ENCODE data around the gene DEPDC7.

DEPDC7 gene

DNA sequence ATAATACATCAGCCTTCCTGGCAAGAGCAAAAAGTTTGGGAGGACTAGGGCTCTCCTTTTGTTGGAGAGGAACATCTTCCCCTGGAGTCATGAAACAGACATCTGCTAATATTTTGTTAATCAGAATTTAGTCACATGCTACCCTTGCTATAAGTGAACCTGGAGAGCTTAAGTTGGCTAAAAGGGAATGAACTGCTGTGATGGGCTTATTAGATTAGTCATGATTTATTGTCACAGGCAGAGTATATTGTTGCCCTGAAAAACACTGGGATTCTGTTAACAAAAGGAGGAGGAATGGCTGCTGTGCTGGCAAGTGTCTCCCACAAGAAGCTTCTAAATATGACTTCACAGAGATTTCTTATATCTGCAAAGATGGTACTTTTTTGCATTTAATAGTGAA is 39.7 kb downstream of the DEPDC7 start:
- TF ChIP-seq FOXP2 (optimal IDR thresholded peaks at IDR 0.05; ENCODE audit: borderline replicate concordance, extremely low read depth, extremely low read length, insufficient read depth) (no peak), SIN3A (IDR thresholded peaks at IDR 0.05; ENCODE audit: borderline replicate concordance, insufficient read depth, low read length) (no peak), TAF1 (IDR thresholded peaks at IDR 0.05; ENCODE audit: borderline replicate concordance, insufficient read depth, low read length) (no peak), POLR2AphosphoS5 (IDR thresholded peaks at IDR 0.05; ENCODE audit: low read depth, low read length) (no peak)
- TF ChIP-seq, protein P1, sequence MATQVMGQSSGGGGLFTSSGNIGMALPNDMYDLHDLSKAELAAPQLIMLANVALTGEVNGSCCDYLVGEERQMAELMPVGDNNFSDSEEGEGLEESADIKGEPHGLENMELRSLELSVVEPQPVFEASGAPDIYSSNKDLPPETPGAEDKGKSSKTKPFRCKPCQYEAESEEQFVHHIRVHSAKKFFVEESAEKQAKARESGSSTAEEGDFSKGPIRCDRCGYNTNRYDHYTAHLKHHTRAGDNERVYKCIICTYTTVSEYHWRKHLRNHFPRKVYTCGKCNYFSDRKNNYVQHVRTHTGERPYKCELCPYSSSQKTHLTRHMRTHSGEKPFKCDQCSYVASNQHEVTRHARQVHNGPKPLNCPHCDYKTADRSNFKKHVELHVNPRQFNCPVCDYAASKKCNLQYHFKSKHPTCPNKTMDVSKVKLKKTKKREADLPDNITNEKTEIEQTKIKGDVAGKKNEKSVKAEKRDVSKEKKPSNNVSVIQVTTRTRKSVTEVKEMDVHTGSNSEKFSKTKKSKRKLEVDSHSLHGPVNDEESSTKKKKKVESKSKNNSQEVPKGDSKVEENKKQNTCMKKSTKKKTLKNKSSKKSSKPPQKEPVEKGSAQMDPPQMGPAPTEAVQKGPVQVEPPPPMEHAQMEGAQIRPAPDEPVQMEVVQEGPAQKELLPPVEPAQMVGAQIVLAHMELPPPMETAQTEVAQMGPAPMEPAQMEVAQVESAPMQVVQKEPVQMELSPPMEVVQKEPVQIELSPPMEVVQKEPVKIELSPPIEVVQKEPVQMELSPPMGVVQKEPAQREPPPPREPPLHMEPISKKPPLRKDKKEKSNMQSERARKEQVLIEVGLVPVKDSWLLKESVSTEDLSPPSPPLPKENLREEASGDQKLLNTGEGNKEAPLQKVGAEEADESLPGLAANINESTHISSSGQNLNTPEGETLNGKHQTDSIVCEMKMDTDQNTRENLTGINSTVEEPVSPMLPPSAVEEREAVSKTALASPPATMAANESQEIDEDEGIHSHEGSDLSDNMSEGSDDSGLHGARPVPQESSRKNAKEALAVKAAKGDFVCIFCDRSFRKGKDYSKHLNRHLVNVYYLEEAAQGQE (IDR thresholded peaks at IDR 0.05; ENCODE audit: insufficient read depth in 1 of 2, low read depth in 2 of 2, low read length in 2 of 2) = no peak

DNA sequence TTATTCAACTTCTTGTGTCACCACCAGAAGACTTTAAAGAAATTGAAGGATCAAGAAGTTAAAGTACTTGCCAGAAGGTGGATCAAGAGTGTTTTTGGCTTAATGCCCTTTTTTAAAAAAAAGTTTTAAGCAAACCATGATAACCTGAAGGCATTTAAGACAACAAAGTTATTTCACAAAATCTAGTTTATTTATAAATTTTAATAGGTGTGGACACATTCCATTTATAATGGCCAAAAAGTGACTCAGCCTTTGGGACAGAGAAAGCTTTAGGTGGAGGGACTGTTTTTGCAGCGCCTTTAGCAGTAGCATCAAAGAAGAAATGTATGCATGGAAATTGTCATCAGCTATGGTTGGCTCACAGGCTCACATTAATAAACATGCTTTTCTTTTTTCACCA is 41.6 kb downstream of the DEPDC7 start:
- TF ChIP-seq, protein P1 (IDR thresholded peaks at IDR 0.05; ENCODE audit: insufficient read depth in 1 of 2, low read depth in 2 of 2, low read length in 2 of 2) = no peak
- TF ChIP-seq TAF1 (IDR thresholded peaks at IDR 0.05; ENCODE audit: borderline replicate concordance, insufficient read depth, low read length) = no peak
- TF ChIP-seq SIN3A (IDR thresholded peaks at IDR 0.05; ENCODE audit: borderline replicate concordance, insufficient read depth, low read length) = no peak
- TF ChIP-seq FOXP2 (optimal IDR thresholded peaks at IDR 0.05; ENCODE audit: borderline replicate concordance, extremely low read depth, extremely low read length, insufficient read depth) = no peak
- TF ChIP-seq POLR2AphosphoS5 (IDR thresholded peaks at IDR 0.05; ENCODE audit: low read depth, low read length) = no peak

DNA sequence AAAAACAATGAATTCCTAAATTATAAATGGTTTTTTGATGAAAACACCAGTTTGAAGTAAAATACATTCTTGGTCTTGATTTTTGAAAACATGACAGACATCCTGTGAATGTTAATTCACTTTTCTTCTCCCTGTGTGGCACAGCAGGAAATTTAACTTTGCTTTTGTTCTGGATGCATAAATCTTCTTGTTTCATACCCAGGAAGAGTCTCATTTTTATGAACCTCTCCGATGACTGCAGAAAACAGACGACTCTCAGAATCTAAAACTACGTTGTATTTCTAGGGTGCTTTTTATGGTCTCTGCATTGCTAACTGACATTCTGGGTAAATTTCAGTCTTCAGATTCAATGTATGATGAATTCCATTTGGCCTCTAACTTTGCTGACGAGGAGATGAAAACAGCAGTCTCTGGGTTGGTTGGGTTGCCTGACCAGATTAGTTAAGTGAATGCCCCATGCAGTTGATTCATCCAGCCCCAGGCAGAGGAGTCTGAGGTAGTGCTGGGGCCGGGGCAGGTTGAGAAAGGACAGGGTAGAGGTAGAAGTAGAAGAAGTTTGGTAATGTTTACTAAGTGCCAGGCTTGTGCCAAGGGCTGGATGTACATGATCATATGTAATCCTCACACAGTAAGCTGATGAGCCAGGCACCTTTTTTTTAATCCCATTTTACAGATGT is 43.8 kb downstream of the DEPDC7 start:
- TF ChIP-seq FOXP2 (optimal IDR thresholded peaks at IDR 0.05; ENCODE audit: borderline replicate concordance, extremely low read depth, extremely low read length, insufficient read depth) = no peak
- no peak for TF ChIP-seq SIN3A (IDR thresholded peaks at IDR 0.05; ENCODE audit: borderline replicate concordance, insufficient read depth, low read length)
- TF ChIP-seq POLR2AphosphoS5 (IDR thresholded peaks at IDR 0.05; ENCODE audit: low read depth, low read length) = no peak
- no peak for TF ChIP-seq TAF1 (IDR thresholded peaks at IDR 0.05; ENCODE audit: borderline replicate concordance, insufficient read depth, low read length)

DNA sequence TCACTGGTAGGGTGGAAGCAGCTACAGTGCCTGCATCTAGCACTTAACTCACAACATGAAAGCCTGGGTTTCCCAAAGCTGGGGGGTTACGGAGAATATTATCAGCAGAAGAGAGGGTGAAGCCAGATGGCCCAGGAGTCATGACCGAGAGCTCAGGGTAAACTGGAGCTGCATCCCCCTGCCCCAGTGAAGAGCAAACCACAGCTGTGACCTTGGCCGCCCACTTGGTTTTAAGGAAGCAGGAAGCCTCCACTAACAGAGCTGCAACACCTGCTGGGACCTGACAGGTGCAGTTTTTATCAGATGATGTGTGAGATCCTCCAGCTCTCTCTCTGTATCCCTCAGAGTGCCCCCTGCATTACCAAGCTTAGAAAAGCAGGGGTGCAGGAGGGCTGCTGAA is 44.6 kb downstream of the DEPDC7 start:
- TF ChIP-seq TAF1 (IDR thresholded peaks at IDR 0.05; ENCODE audit: borderline replicate concordance, insufficient read depth, low read length) = no peak
- TF ChIP-seq FOXP2 (optimal IDR thresholded peaks at IDR 0.05; ENCODE audit: borderline replicate concordance, extremely low read depth, extremely low read length, insufficient read depth) = no peak
- TF ChIP-seq, protein P1 (IDR thresholded peaks at IDR 0.05; ENCODE audit: insufficient read depth in 1 of 2, low read depth in 2 of 2, low read length in 2 of 2) = no peak
- no peak for TF ChIP-seq POLR2AphosphoS5 (IDR thresholded peaks at IDR 0.05; ENCODE audit: low read depth, low read length)

DNA sequence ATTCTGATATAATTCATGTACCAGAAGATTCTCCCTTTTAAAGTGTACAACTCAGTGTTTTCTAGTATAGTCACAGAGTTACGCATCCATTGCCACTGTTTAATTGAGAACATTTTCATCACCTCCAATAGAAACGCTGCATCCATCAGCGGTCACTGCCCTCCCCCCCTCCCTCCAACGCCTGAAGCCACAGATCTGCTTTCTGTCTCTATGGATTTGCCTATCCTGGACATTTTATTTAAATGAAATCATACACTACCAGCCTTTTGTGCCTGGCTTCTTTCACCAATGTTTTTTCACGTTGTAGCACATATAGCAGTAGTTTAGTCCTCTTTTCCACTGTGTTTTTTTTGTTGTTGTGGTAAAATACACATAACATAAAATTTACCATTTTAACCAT is 46.5 kb downstream of the DEPDC7 start:
- TF ChIP-seq TAF1 (IDR thresholded peaks at IDR 0.05; ENCODE audit: borderline replicate concordance, insufficient read depth, low read length) (no peak), SIN3A (IDR thresholded peaks at IDR 0.05; ENCODE audit: borderline replicate concordance, insufficient read depth, low read length) (no peak), FOXP2 (optimal IDR thresholded peaks at IDR 0.05; ENCODE audit: borderline replicate concordance, extremely low read depth, extremely low read length, insufficient read depth) (no peak), POLR2AphosphoS5 (IDR thresholded peaks at IDR 0.05; ENCODE audit: low read depth, low read length) (no peak)
- TF ChIP-seq, protein P1 (IDR thresholded peaks at IDR 0.05; ENCODE audit: insufficient read depth in 1 of 2, low read depth in 2 of 2, low read length in 2 of 2) = no peak
